ENCODE data around the gene VPREB3. TPM values are rescaled to one million over a fixed set of nuclear protein-coding genes. Genes with fewer than 3 reads are reported as not detected.
A peak's percentile ranks its signal among the peaks of the same experiment; 100 is the strongest.

Gene VPREB3
- total and polyA plus RNA-seq, 2 of the 8 experiments (the other 6 are each of a cell fraction or from before 2014, with no cell fraction given): 0.52 to 4.6 TPM

DNA sequence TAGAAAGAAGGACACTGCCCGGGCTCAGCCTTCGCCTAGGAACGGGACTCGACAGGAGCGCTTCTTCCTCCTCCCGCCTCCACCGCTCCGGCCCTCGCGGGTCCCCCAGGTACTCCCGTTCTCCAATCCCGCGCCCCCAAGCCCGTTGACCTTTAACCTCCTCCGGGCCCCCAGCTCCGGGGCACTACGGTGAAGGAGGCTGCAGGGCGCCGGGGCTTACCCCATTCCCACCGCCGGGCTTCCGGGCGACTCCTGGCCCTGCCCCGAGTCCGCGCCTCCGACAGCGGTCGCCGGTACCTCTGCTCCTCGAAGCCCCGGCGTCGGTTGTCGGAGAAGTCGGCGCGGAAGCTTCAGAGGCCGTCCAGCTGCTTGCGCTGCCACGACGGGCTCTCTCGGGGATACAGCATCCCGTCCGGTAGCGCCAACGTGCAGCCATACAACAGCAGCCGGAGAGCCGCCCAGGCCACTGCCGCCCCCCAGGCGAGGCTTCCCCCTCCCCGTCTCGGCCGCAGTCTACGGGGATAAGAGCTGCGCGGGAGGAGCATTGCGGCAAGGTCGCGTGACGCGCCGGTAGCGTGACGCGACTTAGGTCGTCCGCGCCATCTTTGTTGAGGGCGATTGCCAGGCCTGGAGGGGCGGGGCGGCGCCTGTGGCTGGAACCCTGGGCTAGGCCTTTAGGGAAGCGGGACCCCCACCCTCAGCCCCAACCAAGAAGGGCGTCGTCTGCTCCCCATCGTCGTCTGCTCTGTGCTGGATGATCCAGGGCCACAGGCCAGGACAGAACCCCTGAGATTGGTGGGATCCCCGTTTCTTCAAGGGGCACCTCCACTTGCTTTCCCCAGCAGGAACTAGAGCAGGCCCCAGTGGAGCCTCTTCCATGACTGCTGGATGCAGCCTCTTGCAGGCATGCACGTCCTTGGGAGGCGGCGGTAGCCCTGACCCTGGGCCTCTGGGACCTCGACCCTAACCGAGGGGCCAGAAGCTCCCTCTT lies 37.1 kb downstream of the VPREB3 start (continued):
- TF ChIP-seq, protein P1, sequence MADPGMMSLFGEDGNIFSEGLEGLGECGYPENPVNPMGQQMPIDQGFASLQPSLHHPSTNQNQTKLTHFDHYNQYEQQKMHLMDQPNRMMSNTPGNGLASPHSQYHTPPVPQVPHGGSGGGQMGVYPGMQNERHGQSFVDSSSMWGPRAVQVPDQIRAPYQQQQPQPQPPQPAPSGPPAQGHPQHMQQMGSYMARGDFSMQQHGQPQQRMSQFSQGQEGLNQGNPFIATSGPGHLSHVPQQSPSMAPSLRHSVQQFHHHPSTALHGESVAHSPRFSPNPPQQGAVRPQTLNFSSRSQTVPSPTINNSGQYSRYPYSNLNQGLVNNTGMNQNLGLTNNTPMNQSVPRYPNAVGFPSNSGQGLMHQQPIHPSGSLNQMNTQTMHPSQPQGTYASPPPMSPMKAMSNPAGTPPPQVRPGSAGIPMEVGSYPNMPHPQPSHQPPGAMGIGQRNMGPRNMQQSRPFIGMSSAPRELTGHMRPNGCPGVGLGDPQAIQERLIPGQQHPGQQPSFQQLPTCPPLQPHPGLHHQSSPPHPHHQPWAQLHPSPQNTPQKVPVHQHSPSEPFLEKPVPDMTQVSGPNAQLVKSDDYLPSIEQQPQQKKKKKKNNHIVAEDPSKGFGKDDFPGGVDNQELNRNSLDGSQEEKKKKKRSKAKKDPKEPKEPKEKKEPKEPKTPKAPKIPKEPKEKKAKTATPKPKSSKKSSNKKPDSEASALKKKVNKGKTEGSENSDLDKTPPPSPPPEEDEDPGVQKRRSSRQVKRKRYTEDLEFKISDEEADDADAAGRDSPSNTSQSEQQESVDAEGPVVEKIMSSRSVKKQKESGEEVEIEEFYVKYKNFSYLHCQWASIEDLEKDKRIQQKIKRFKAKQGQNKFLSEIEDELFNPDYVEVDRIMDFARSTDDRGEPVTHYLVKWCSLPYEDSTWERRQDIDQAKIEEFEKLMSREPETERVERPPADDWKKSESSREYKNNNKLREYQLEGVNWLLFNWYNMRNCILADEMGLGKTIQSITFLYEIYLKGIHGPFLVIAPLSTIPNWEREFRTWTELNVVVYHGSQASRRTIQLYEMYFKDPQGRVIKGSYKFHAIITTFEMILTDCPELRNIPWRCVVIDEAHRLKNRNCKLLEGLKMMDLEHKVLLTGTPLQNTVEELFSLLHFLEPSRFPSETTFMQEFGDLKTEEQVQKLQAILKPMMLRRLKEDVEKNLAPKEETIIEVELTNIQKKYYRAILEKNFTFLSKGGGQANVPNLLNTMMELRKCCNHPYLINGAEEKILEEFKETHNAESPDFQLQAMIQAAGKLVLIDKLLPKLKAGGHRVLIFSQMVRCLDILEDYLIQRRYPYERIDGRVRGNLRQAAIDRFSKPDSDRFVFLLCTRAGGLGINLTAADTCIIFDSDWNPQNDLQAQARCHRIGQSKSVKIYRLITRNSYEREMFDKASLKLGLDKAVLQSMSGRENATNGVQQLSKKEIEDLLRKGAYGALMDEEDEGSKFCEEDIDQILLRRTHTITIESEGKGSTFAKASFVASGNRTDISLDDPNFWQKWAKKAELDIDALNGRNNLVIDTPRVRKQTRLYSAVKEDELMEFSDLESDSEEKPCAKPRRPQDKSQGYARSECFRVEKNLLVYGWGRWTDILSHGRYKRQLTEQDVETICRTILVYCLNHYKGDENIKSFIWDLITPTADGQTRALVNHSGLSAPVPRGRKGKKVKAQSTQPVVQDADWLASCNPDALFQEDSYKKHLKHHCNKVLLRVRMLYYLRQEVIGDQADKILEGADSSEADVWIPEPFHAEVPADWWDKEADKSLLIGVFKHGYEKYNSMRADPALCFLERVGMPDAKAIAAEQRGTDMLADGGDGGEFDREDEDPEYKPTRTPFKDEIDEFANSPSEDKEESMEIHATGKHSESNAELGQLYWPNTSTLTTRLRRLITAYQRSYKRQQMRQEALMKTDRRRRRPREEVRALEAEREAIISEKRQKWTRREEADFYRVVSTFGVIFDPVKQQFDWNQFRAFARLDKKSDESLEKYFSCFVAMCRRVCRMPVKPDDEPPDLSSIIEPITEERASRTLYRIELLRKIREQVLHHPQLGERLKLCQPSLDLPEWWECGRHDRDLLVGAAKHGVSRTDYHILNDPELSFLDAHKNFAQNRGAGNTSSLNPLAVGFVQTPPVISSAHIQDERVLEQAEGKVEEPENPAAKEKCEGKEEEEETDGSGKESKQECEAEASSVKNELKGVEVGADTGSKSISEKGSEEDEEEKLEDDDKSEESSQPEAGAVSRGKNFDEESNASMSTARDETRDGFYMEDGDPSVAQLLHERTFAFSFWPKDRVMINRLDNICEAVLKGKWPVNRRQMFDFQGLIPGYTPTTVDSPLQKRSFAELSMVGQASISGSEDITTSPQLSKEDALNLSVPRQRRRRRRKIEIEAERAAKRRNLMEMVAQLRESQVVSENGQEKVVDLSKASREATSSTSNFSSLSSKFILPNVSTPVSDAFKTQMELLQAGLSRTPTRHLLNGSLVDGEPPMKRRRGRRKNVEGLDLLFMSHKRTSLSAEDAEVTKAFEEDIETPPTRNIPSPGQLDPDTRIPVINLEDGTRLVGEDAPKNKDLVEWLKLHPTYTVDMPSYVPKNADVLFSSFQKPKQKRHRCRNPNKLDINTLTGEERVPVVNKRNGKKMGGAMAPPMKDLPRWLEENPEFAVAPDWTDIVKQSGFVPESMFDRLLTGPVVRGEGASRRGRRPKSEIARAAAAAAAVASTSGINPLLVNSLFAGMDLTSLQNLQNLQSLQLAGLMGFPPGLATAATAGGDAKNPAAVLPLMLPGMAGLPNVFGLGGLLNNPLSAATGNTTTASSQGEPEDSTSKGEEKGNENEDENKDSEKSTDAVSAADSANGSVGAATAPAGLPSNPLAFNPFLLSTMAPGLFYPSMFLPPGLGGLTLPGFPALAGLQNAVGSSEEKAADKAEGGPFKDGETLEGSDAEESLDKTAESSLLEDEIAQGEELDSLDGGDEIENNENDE (IDR thresholded peaks at IDR 0.05; ENCODE audit: insufficient replicate concordance, low read length): no peak
- peak; percentile 46; the same call in 1 of the 2 replicates for TF ChIP-seq EGR1 (IDR thresholded peaks at IDR 0.05; ENCODE audit: borderline replicate concordance, low read depth, low read length)
- TF ChIP-seq ZNF274 (IDR thresholded peaks at IDR 0.05; ENCODE audit: borderline replicate concordance, extremely low read depth, low read length): no peak
- peak; percentile 89 for TF ChIP-seq PHF8 (conservative IDR thresholded peaks at IDR 0.05; ENCODE audit: low read depth, low read length)
- TF ChIP-seq POLR2AphosphoS5 (IDR thresholded peaks at IDR 0.05; ENCODE audit: low read depth, low read length): peak; percentile 91
- TF ChIP-seq SAP30 (IDR thresholded peaks at IDR 0.05; ENCODE audit: insufficient read depth, insufficient replicate concordance, low read length): no peak
- TF ChIP-seq GABPA (IDR thresholded peaks at IDR 0.05; ENCODE audit: borderline replicate concordance, insufficient read depth, low read length): no peak
- no peak for TF ChIP-seq RXRA (IDR thresholded peaks at IDR 0.05; ENCODE audit: insufficient read depth, low read depth, low read length)
- TF ChIP-seq YY1 (IDR thresholded peaks at IDR 0.05; ENCODE audit: low read depth, low read length): peak; percentile 100
